GM18873 (cell line): ENCODE measurements around the gene GIGYF1.

Experiments used
- ATAC-seq: cut with Tn5 transposase; IDR thresholded peaks from one replicate; pipeline ENCODE4 v1.9.1; 2021; ENCODE audit warnings: mild to moderate bottlenecking, moderate library complexity, moderate number of reproducible peaks; ENCODE audit not compliant: unreplicated experiment, low FRiP score

The GIGYF1 gene

GRCh38 chr7:100685631-100686145 is 8.4 kb downstream of the GIGYF1 start:
- ATAC-seq: no peak

- ATAC-seq: no peak
These were observed 8.9 kb downstream of the GIGYF1 start for GRCh38 chr7:100685049-100685605.

GRCh38 chr7:100684534-100685042 is 9.5 kb downstream of the GIGYF1 start:
- ATAC-seq: no peak

- no peak for ATAC-seq
These were observed 10.2 kb downstream of the GIGYF1 start for GRCh38 chr7:100683659-100684533.

- no peak for ATAC-seq
These were observed 10.9 kb downstream of the GIGYF1 start for GRCh38 chr7:100682991-100683658.

GRCh38 chr7:100682228-100682741 is 11.8 kb downstream of the GIGYF1 start:
- ATAC-seq: no peak

- no peak for ATAC-seq
These were observed 12.4 kb downstream of the GIGYF1 start for GRCh38 chr7:100681491-100682227.

GRCh38 chr7:100680576-100681271 is 13.3 kb downstream of the GIGYF1 start:
- ATAC-seq: no peak

- no peak for ATAC-seq
These were observed 14.0 kb downstream of the GIGYF1 start for GRCh38 chr7:100679927-100680575.

- ATAC-seq: no peak
These were observed 14.7 kb downstream of the GIGYF1 start for GRCh38 chr7:100679129-100679926.

- no peak for ATAC-seq
These were observed 15.6 kb downstream of the GIGYF1 start for GRCh38 chr7:100678291-100678984.

- ATAC-seq: no peak
These were observed 16.5 kb downstream of the GIGYF1 start for GRCh38 chr7:100677308-100678267.

GRCh38 chr7:100676501-100677306 is 17.3 kb downstream of the GIGYF1 start:
- ATAC-seq: no peak

- no peak for ATAC-seq
These were observed 18.3 kb downstream of the GIGYF1 start for GRCh38 chr7:100675581-100676350.

- no peak for ATAC-seq
These were observed 19.0 kb downstream of the GIGYF1 start for GRCh38 chr7:100675105-100675451.
